Measurements from ENCODE around the gene PTPN14.
"Not testable (repeated sequence)": the region's sequence is repeated elsewhere in the genome, so short reads cannot be mapped to it uniquely, and the experiment has no call there.

Gene PTPN14

DNA sequence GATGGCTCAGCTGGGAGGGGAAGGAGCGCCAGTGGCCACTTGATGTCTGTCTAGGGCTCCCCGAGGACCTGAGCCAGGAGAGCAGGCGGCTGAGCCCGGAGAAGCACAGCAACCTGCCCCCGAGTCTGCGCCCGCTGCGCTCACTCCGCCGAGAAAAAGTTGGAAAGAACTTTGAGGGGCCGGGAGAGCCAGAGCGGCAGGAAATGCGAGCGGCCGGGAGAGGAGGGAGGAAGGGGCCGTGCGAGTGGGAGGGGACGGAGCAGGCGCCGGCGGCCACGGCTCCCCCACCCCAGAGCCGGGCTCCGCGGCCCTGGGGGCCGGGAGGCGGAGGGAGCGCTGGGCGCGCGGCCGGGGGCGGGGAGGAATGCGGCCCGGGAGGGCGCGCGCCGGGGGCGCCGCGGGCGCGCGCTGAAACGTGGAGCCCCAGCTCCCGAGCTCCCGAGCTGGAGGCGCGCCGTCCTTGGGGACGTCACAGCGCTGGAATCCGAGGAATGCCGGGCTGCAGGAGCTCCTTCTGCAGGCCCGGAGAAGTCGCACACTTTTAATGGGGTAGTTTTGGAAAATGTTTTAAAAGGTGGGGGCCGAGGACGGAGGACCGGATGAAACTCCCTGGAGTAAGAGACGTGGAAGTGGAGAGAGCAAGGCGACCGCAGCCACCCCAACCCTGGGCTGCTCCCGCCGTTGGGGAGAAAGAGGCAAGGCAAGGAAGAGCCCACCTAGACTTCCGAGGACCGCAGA, at the start of gene PTPN14:
TSS of gene PTPN14 (minus strand) at position 167 of the 738 bp plus-strand sequence. CDS start 86,799 bp downstream, outside the sequence.
- no peak for DNase-seq
- TF ChIP-seq EZH2phosphoT487 (IDR thresholded peaks at IDR 0.05; ENCODE audit: low read length) (no peak), EZH2 (optimal IDR thresholded peaks at IDR 0.05; ENCODE audit: low read depth, low read length) (no peak), CTCF (IDR thresholded peaks at IDR 0.05; ENCODE audit: low read length) (no peak)

DNA sequence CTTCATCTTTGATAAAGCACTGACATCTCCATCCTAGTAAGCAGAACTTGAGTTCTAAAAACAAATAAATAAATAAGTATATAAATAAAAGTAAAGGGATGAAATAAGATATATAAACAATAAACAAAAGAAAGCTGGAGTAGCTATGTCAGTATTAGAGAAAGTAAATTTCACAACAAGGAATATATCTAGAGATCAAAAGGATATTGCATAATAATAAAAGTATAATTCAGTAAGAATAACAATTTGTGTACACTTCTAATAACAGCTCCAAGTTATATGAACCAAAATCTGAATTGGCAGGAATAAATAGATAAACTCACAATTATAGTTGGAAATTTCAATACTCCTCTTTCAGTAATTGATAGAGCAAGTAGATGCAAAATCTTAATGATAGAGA, 41.8 kb upstream of the PTPN14 start:
- H3K4me1 ChIP-seq (ENCODE audit: low read length): no peaks in the 10 kb centered on the region
- H3K9ac ChIP-seq (ENCODE audit: low read length): no peak overlapping the region
- no peak overlapping the region for H3K4me3 ChIP-seq (ENCODE audit: low read length)
- H3K27ac ChIP-seq (ENCODE audit: low read length): no peak overlapping the region
- H3K9me2 ChIP-seq (replicated peaks; ENCODE audit: insufficient read depth, low read length): no peaks in the 10 kb centered on the region
- no peaks in the 10 kb centered on the region for H3K9me3 ChIP-seq (replicated peaks; ENCODE audit: insufficient read depth, low read length)
- no peaks in the 10 kb centered on the region for H3K36me3 ChIP-seq (replicated peaks; ENCODE audit: insufficient read depth, low read length)
- no peaks in the 10 kb centered on the region for H3F3A ChIP-seq (ENCODE audit: insufficient read depth, low read length)
- no peak for TF ChIP-seq EZH2 (optimal IDR thresholded peaks at IDR 0.05; ENCODE audit: low read depth, low read length)
- no peak for TF ChIP-seq CTCF (IDR thresholded peaks at IDR 0.05; ENCODE audit: low read length)
- TF ChIP-seq EZH2phosphoT487 (IDR thresholded peaks at IDR 0.05; ENCODE audit: low read length): no peak
- H2AFZ ChIP-seq (ENCODE audit: low read length): no peak overlapping the region
- DNase-seq: no peak
- H4K20me1 ChIP-seq (ENCODE audit: insufficient read depth, low read length): no peaks in the 10 kb centered on the region
- H3K79me2 ChIP-seq (ENCODE audit: low read length): no peaks in the 10 kb centered on the region
- H3K4me2 ChIP-seq (ENCODE audit: low read depth, low read length): no peak overlapping the region
- H3K27me3 ChIP-seq (replicated peaks; ENCODE audit: insufficient read depth, low read length): no peaks in the 10 kb centered on the region

More for the DNA sequence above, at the start of gene PTPN14:
- Histone ChIP-seq H3K9me3 (replicated peaks; ENCODE audit: insufficient read depth, low read length) (no peaks in the 10 kb centered on the region), H3K9me2 (replicated peaks; ENCODE audit: insufficient read depth, low read length) (no peaks in the 10 kb centered on the region), H3K79me2 (ENCODE audit: low read length) (no peaks in the 10 kb centered on the region), H3K9ac (ENCODE audit: low read length) (no peak within 1 kb of the TSS), H3K4me2 (ENCODE audit: low read depth, low read length) (peak within 1 kb of the TSS; percentile 69), H3K4me1 (ENCODE audit: low read length) (no peaks in the 10 kb centered on the region), H3K27ac (ENCODE audit: low read length) (no peak within 1 kb of the TSS), H3F3A (ENCODE audit: insufficient read depth, low read length) (no peaks in the 10 kb centered on the region), H2AFZ (ENCODE audit: low read length) (peak within 1 kb of the TSS; percentile 68), H3K4me3 (ENCODE audit: low read length) (peak within 1 kb of the TSS; percentile 59), H4K20me1 (ENCODE audit: insufficient read depth, low read length) (no peaks in the 10 kb centered on the region), H3K27me3 (replicated peaks; ENCODE audit: insufficient read depth, low read length) (0 out of 2 replicates have a peak, but pooled peaks cover 5% of the 10 kb centered on the region), H3K36me3 (replicated peaks; ENCODE audit: insufficient read depth, low read length) (no peaks in the 10 kb centered on the region)

- H3F3A ChIP-seq (ENCODE audit: insufficient read depth, low read length); H3K27ac ChIP-seq (ENCODE audit: low read length); H4K20me1 ChIP-seq (ENCODE audit: insufficient read depth, low read length); H3K9me3 ChIP-seq (replicated peaks; ENCODE audit: insufficient read depth, low read length); H3K36me3 ChIP-seq (replicated peaks; ENCODE audit: insufficient read depth, low read length); H3K4me3 ChIP-seq (ENCODE audit: low read length); H3K4me1 ChIP-seq (ENCODE audit: low read length); H3K79me2 ChIP-seq (ENCODE audit: low read length); H3K4me2 ChIP-seq (ENCODE audit: low read depth, low read length); H3K9ac ChIP-seq (ENCODE audit: low read length); H2AFZ ChIP-seq (ENCODE audit: low read length); DNase-seq; H3K27me3 ChIP-seq (replicated peaks; ENCODE audit: insufficient read depth, low read length); H3K9me2 ChIP-seq (replicated peaks; ENCODE audit: insufficient read depth, low read length): not testable (repeated sequence)
Measured at GRCh38 chr1:214591918-214592317, 40.5 kb upstream of the PTPN14 start.

DNA sequence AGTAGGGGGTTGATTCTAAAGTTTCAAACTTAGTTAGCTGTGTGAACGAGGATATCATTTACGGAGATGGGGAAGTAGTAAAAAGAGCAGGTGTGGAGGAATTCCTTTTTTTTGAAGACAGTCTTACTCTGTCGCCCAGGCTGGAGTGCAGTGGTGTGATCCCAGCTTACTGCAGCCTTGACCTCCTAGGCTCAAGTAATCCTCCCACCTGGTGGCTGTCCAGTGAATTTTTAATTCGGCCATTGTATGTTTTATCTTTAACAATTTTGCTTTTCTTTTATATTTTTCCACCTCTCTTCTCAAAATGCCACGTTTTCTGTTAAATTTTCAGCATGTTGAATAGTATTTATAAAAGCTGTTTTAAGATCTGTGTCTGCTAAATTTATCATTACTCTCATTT, 39.3 kb upstream of the PTPN14 start:
- H3K4me2 ChIP-seq (ENCODE audit: low read depth, low read length): no peak overlapping the region
- H3K27ac ChIP-seq (ENCODE audit: low read length): no peak overlapping the region
- H3K9me2 ChIP-seq (replicated peaks; ENCODE audit: insufficient read depth, low read length): no peaks in the 10 kb centered on the region
- no peaks in the 10 kb centered on the region for H3K36me3 ChIP-seq (replicated peaks; ENCODE audit: insufficient read depth, low read length)
- no peaks in the 10 kb centered on the region for H3K79me2 ChIP-seq (ENCODE audit: low read length)
- H3K27me3 ChIP-seq (replicated peaks; ENCODE audit: insufficient read depth, low read length): no peaks in the 10 kb centered on the region
- H3K4me1 ChIP-seq (ENCODE audit: low read length): no peaks in the 10 kb centered on the region
- H3K9me3 ChIP-seq (replicated peaks; ENCODE audit: insufficient read depth, low read length): no peaks in the 10 kb centered on the region
- H3K9ac ChIP-seq (ENCODE audit: low read length): no peak overlapping the region
- H3K4me3 ChIP-seq (ENCODE audit: low read length): no peak overlapping the region
- TF ChIP-seq EZH2phosphoT487 (IDR thresholded peaks at IDR 0.05; ENCODE audit: low read length) (no peak), CTCF (IDR thresholded peaks at IDR 0.05; ENCODE audit: low read length) (peak; percentile 22; the same call in 1 of the 2 replicates)
- H4K20me1 ChIP-seq (ENCODE audit: insufficient read depth, low read length): no peaks in the 10 kb centered on the region
- no peak overlapping the region for H2AFZ ChIP-seq (ENCODE audit: low read length)
- H3F3A ChIP-seq (ENCODE audit: insufficient read depth, low read length): no peaks in the 10 kb centered on the region
- no peak for DNase-seq
